Measurements from ENCODE around the gene ICAM5. TPM values are rescaled to one million over a fixed set of nuclear protein-coding genes. Genes with fewer than 3 reads are reported as not detected.

ICAM5 gene
- total and polyA plus RNA-seq, 9 of the 15 experiments (the other 6 are each of a cell fraction or from before 2014, with no cell fraction given): 0.10 to 114 (median 13.7) TPM

GRCh38 chr19:10299545-10300458 lies 10.1 kb downstream of the ICAM5 start (continued):
- TF ChIP-seq CEBPZ (IDR thresholded peaks at IDR 0.05; ENCODE audit: borderline replicate concordance, low read depth, low read length): no peak
- TF ChIP-seq ZNF707 (CRISPR knock-in tag; conservative IDR thresholded peaks at IDR 0.05): no peak
- 0 out of 2 replicates have a peak, but pooled peaks have one; percentile 28 for TF ChIP-seq MEF2D (tag; conservative IDR thresholded peaks at IDR 0.05; ENCODE audit: low read depth)
- peak; percentile 15 to 61; a peak in 1 of 4 replicates for TF ChIP-seq MLLT1 (IDR thresholded peaks at IDR 0.05)
- no peak for TF ChIP-seq ZNF232 (CRISPR knock-in tag; IDR thresholded peaks at IDR 0.05)
- no peak for TF ChIP-seq HMGXB4 (CRISPR knock-in tag; IDR thresholded peaks at IDR 0.05)
- no peak for TF ChIP-seq IRF1 (CRISPR knock-in tag; IDR thresholded peaks at IDR 0.05; ENCODE audit: borderline replicate concordance)
- TF ChIP-seq ZNF24 (IDR thresholded peaks at IDR 0.05): no peak; the same call in 1 of the 2 replicates
- TF ChIP-seq ZNF699 (CRISPR knock-in tag; IDR thresholded peaks at IDR 0.05; ENCODE audit: insufficient replicate concordance): no peak
- TF ChIP-seq TARDBP (IDR thresholded peaks at IDR 0.05): no peak; the same call in 1 of the 2 replicates
- TF ChIP-seq DLX4 (CRISPR knock-in tag; IDR thresholded peaks at IDR 0.05): no peak
- no peak for TF ChIP-seq SMAD1 (IDR thresholded peaks at IDR 0.05; ENCODE audit: low read depth, low read length, partially characterized antibody)
- TF ChIP-seq IFI16 (CRISPR knock-in tag; IDR thresholded peaks at IDR 0.05): no peak
- TF ChIP-seq ZBTB12 (CRISPR knock-in tag; IDR thresholded peaks at IDR 0.05): no peak
- TF ChIP-seq GTF2E2 (tag; IDR thresholded peaks at IDR 0.05): no peak
- peak; percentile 69 for TF ChIP-seq SOX6 (IDR thresholded peaks at IDR 0.05)
- no peak for TF ChIP-seq RBM14 (IDR thresholded peaks at IDR 0.05; ENCODE audit: borderline replicate concordance, insufficient read depth, low read depth, low read length)

All from K562 (cell line).